ENCODE measurements around the gene DCAF4. TPM values are rescaled to one million over a fixed set of nuclear protein-coding genes. Genes with fewer than 3 reads are reported as not detected.

DCAF4 gene
- total RNA-seq, 2 experiments from 2014 or later = 16.0 to 21.7 TPM

GRCh38 chr14:72894623-72895378 is 31.5 kb upstream of the DCAF4 start:
- peaks cover 46% of the 10 kb centered on the region for H3K27me3 Mint-ChIP-seq
- H3K4me1 Mint-ChIP-seq = peaks cover 17% of the 10 kb centered on the region
- no peaks in the 10 kb centered on the region for H3K36me3 Mint-ChIP-seq (ENCODE audit: low read depth)
- no peaks in the 10 kb centered on the region for H3K9me3 Mint-ChIP-seq (ENCODE audit: low read depth)
- intact Hi-C loops (cut with DNase I, micrococcal nuclease) = loop anchor here (1.0 to 5.0 kb wide), 2 partner anchors 32 to 962 kb away; partner anchors contain the start of genes DCAF4 (in 2 of the 2) and RGS6 (in 1 of the 2)
- no peak overlapping the region for H3K27ac Mint-ChIP-seq
- CTCF ChIA-PET = interaction anchor here (0.6 to 1.7 kb wide), 9 partner anchors 9 to 390 kb away, joined by 3 to 14 read pairs (median 6); no protein-coding TSS in a partner anchor
- ATAC-seq = no peak
- POLR2A ChIA-PET = interaction anchor here (1.0 kb wide), 1 partner anchor 377 kb away, joined by 5 read pairs; no protein-coding TSS in a partner anchor
- peak; percentile 11 for DNase-seq
- peak overlapping the region; percentile 78 for H3K4me3 Mint-ChIP-seq

GRCh38 chr14:72898448-72898847 is 27.8 kb upstream of the DCAF4 start:
- Mint-ChIP-seq H3K9me3 (ENCODE audit: low read depth) (no peaks in the 10 kb centered on the region), H3K36me3 (ENCODE audit: low read depth) (no peaks in the 10 kb centered on the region), H3K27me3 (peaks cover 22% of the 10 kb centered on the region), H3K27ac (no peak overlapping the region), H3K4me1 (peaks cover 11% of the 10 kb centered on the region), H3K4me3 (no peak overlapping the region)
- CTCF ChIA-PET = interaction anchor here (0.6 to 2.4 kb wide), 5 partner anchors 9 to 385 kb away, joined by 3 to 9 read pairs (median 3); no protein-coding TSS in a partner anchor
- POLR2A ChIA-PET = no interaction called here
- ATAC-seq (no peak), DNase-seq (no peak)
- intact Hi-C loops (cut with DNase I, micrococcal nuclease) = no loop called here

- Mint-ChIP-seq H3K4me3 (no peak overlapping the region), H3K27me3 (peaks cover 11% of the 10 kb centered on the region), H3K4me1 (no peaks in the 10 kb centered on the region), H3K36me3 (ENCODE audit: low read depth) (no peaks in the 10 kb centered on the region), H3K9me3 (ENCODE audit: low read depth) (no peaks in the 10 kb centered on the region), H3K27ac (no peak overlapping the region)
- ATAC-seq = no peak
- no peak for DNase-seq
- ChIA-PET POLR2A (no interaction called here), CTCF (no interaction called here)
- intact Hi-C loops (cut with DNase I, micrococcal nuclease) = no loop called here
Measured at GRCh38 chr14:72901361-72901760, 24.9 kb upstream of the DCAF4 start.

- CTCF ChIA-PET = interaction anchor here (0.6 to 5.1 kb wide), 13 partner anchors 9 to 581 kb away, joined by 3 to 166 read pairs (median 3); partner anchors contain the start of gene DPF3
- no peaks in the 10 kb centered on the region for H3K4me1 Mint-ChIP-seq
Measured at GRCh38 chr14:72902801-72903530, 23.3 kb upstream of the DCAF4 start.

GRCh38 chr14:72903716-72904115 is 22.5 kb upstream of the DCAF4 start:
- ChIA-PET POLR2A (no interaction called here), CTCF (interaction anchor here (0.6 to 5.1 kb wide), 17 partner anchors 9 to 582 kb away, joined by 3 to 166 read pairs (median 4); partner anchors contain the start of gene DPF3)
- Mint-ChIP-seq H3K9me3 (ENCODE audit: low read depth) (no peaks in the 10 kb centered on the region), H3K4me3 (no peak overlapping the region), H3K27ac (no peak overlapping the region), H3K36me3 (ENCODE audit: low read depth) (no peaks in the 10 kb centered on the region), H3K27me3 (peaks cover 4% of the 10 kb centered on the region), H3K4me1 (no peaks in the 10 kb centered on the region)
- intact Hi-C loops (cut with DNase I, micrococcal nuclease) = no loop called here
- DNase-seq (no peak), ATAC-seq (no peak)

More at GRCh38 chr14:72902801-72903530, 23.3 kb upstream of the DCAF4 start:
- no peak for ATAC-seq
- Mint-ChIP-seq H3K4me3 (no peak overlapping the region), H3K27ac (no peak overlapping the region), H3K9me3 (ENCODE audit: low read depth) (no peaks in the 10 kb centered on the region), H3K36me3 (ENCODE audit: low read depth) (no peaks in the 10 kb centered on the region), H3K27me3 (peaks cover 4% of the 10 kb centered on the region)
- POLR2A ChIA-PET = no interaction called here
- DNase-seq = no peak
- intact Hi-C loops (cut with DNase I, micrococcal nuclease) = no loop called here

GRCh38 chr14:72904218-72904617 is 22.0 kb upstream of the DCAF4 start:
- intact Hi-C loops (cut with DNase I, micrococcal nuclease) = no loop called here
- ATAC-seq (no peak), DNase-seq (no peak)
- H3K36me3 Mint-ChIP-seq (ENCODE audit: low read depth) = no peaks in the 10 kb centered on the region
- no peaks in the 10 kb centered on the region for H3K4me1 Mint-ChIP-seq
- H3K27me3 Mint-ChIP-seq = peaks cover 3% of the 10 kb centered on the region
- H3K4me3 Mint-ChIP-seq = no peak overlapping the region
- no peaks in the 10 kb centered on the region for H3K9me3 Mint-ChIP-seq (ENCODE audit: low read depth)
- ChIA-PET CTCF (interaction anchor here (0.6 to 5.1 kb wide), 17 partner anchors 8 to 399 kb away, joined by 3 to 166 read pairs (median 4); partner anchors contain the start of gene DPF3), POLR2A (no interaction called here)
- H3K27ac Mint-ChIP-seq = no peak overlapping the region

- Mint-ChIP-seq H3K4me1 (no peaks in the 10 kb centered on the region), H3K27me3 (peaks cover 2% of the 10 kb centered on the region), H3K36me3 (ENCODE audit: low read depth) (no peaks in the 10 kb centered on the region), H3K27ac (no peak overlapping the region), H3K4me3 (no peak overlapping the region), H3K9me3 (ENCODE audit: low read depth) (no peaks in the 10 kb centered on the region)
- POLR2A ChIA-PET = no interaction called here
- CTCF ChIA-PET = interaction anchor here (0.5 to 5.1 kb wide), 28 partner anchors 11 to 824 kb away, joined by 3 to 166 read pairs (median 3); partner anchors contain the start of gene DPF3
- intact Hi-C loops (cut with DNase I, micrococcal nuclease) = loop anchor here (1.0 to 5.0 kb wide), 2 partner anchors 238 to 388 kb away; no protein-coding TSS in a partner anchor
- peak; percentile 73 for DNase-seq
- ATAC-seq = peak; percentile 71
Measured at GRCh38 chr14:72904840-72905561, 21.3 kb upstream of the DCAF4 start.

GRCh38 chr14:72906316-72906715 is 19.9 kb upstream of the DCAF4 start:
- H3K27me3 Mint-ChIP-seq = peaks cover 2% of the 10 kb centered on the region
- no peaks in the 10 kb centered on the region for H3K36me3 Mint-ChIP-seq (ENCODE audit: low read depth)
- H3K4me1 Mint-ChIP-seq = no peaks in the 10 kb centered on the region
- ChIA-PET CTCF (interaction anchor here (0.7 to 5.1 kb wide), 3 partner anchors 42 to 391 kb away, joined by 3 to 166 read pairs (median 4); no protein-coding TSS in a partner anchor), POLR2A (no interaction called here)
- no peak overlapping the region for H3K27ac Mint-ChIP-seq
- no peak overlapping the region for H3K4me3 Mint-ChIP-seq
- no peaks in the 10 kb centered on the region for H3K9me3 Mint-ChIP-seq (ENCODE audit: low read depth)
- DNase-seq (no peak), ATAC-seq (no peak)
- intact Hi-C loops (cut with DNase I, micrococcal nuclease) = loop anchor here in 1 of 2 experiments (5.0 kb wide), 1 partner anchor 239 kb away; no protein-coding TSS in a partner anchor

- ChIA-PET POLR2A (no interaction called here), CTCF (interaction anchor here (1.1 to 5.1 kb wide), 4 partner anchors 42 to 391 kb away, joined by 3 to 166 read pairs (median 6); no protein-coding TSS in a partner anchor)
- intact Hi-C loops (cut with DNase I, micrococcal nuclease) = loop anchor here in 1 of 2 experiments (5.0 kb wide), 1 partner anchor 240 kb away; no protein-coding TSS in a partner anchor
- no peak for ATAC-seq
- Mint-ChIP-seq H3K36me3 (ENCODE audit: low read depth) (no peaks in the 10 kb centered on the region), H3K9me3 (ENCODE audit: low read depth) (no peaks in the 10 kb centered on the region), H3K4me3 (no peak overlapping the region), H3K4me1 (no peaks in the 10 kb centered on the region), H3K27me3 (peaks cover 2% of the 10 kb centered on the region), H3K27ac (no peak overlapping the region)
- no peak for DNase-seq
Measured at GRCh38 chr14:72906879-72907278, 19.4 kb upstream of the DCAF4 start.

- ATAC-seq (no peak), DNase-seq (no peak)
- Mint-ChIP-seq H3K4me3 (no peak overlapping the region), H3K27ac (no peak overlapping the region), H3K9me3 (ENCODE audit: low read depth) (no peaks in the 10 kb centered on the region), H3K36me3 (ENCODE audit: low read depth) (no peaks in the 10 kb centered on the region), H3K27me3 (peaks cover 2% of the 10 kb centered on the region), H3K4me1 (no peaks in the 10 kb centered on the region)
- ChIA-PET POLR2A (interaction anchor here (0.6 kb wide), 1 partner anchor 15 kb away, joined by 3 read pairs; no protein-coding TSS in a partner anchor), CTCF (interaction anchor here (1.1 to 2.1 kb wide), 4 partner anchors 41 to 394 kb away, joined by 3 to 7 read pairs (median 4); no protein-coding TSS in a partner anchor)
- intact Hi-C loops (cut with DNase I, micrococcal nuclease) = loop anchor here in 1 of 2 experiments (5.0 kb wide), 1 partner anchor 241 kb away; no protein-coding TSS in a partner anchor
Measured at GRCh38 chr14:72907886-72908285, 18.4 kb upstream of the DCAF4 start.
